HEK293 (cell line): Measurements from ENCODE around the gene IDH3B.

Experiments used
- CTCF ChIA-PET: fragments of 350-600 bp; formaldehyde crosslinking; extraction: SDS; loops from one replicate; lab custom pipeline; 2021; ENCODE audit warnings: antibody characterized with exemption; lab: Yijun Ruan, JAX
- POLR2A ChIA-PET: fragments of 300-600 bp; formaldehyde crosslinking; extraction: SDS; loops from one replicate; lab custom pipeline; 2020; ENCODE audit warnings: antibody characterized with exemption, inconsistent platforms; lab: Yijun Ruan, JAX
- H3K27ac ChIP-seq: fragments of 200-500 bp; sonication (Bioruptor generic); 2 replicates; pipeline ENCODE4 v1.5.1; 2014; ENCODE audit warnings: low read depth, low read length, control low read depth, inconsistent platforms; ENCODE audit errors: extremely low read depth
- H3K36me3 ChIP-seq, 2 experiments: fragments of 200-500 bp in 1 of 2; sonication (Bioruptor generic) in 1 of 2; 1 replicate in 1 of 2; 2 replicates in 1 of 2; pipeline ENCODE4 v1.5.1; 2014 to 2017; ENCODE audit warnings: inconsistent platforms in 2 of 2, low read length in 2 of 2; ENCODE audit not compliant: control insufficient read depth in 2 of 2, insufficient read depth in 1 of 2
- H3K4me1 ChIP-seq: fragments of 200-500 bp; sonication (Bioruptor generic); 2 replicates; pipeline ENCODE4 v1.5.1; 2014; ENCODE audit warnings: mild to moderate bottlenecking, low read length, inconsistent platforms; ENCODE audit not compliant: control insufficient read depth, insufficient read depth
- H3K4me3 ChIP-seq: 2 replicates; pipeline ENCODE4 v1.5.1; 2011; ENCODE audit warnings: low read depth, mild to moderate bottlenecking, control low read depth, low read length, moderate library complexity
- H3K9me3 ChIP-seq: fragments of 200-500 bp; sonication (Bioruptor generic); 2 replicates; pipeline ENCODE4 v1.5.1; 2014; ENCODE audit warnings: low read depth, low read length, inconsistent platforms; ENCODE audit not compliant: control insufficient read depth, insufficient read depth
- EGR2 ChIP-seq: fragments of 450-650 bp; formaldehyde crosslinking; IDR thresholded peaks from 2 replicates; pipeline ENCODE4 v1.5.1; 2016; ENCODE audit warnings: low read depth, missing biosample characterization, missing genetic modification characterization
- GLIS1 ChIP-seq: fragments of 450-650 bp; formaldehyde crosslinking; IDR thresholded peaks from 2 replicates; pipeline ENCODE4 v1.5.1; 2016; ENCODE audit warnings: missing biosample characterization, missing genetic modification characterization
- GLIS2 ChIP-seq: fragments of 450-650 bp; formaldehyde crosslinking; IDR thresholded peaks from 2 replicates; pipeline ENCODE4 v1.5.1; 2016; ENCODE audit warnings: missing biosample characterization, missing genetic modification characterization
- MEIS1 ChIP-seq: sonication (generic); formaldehyde crosslinking; IDR thresholded peaks from 2 replicates; pipeline ENCODE4 v1.8.1; 2022; ENCODE audit warnings: missing genetic modification reagents, mild to moderate bottlenecking, borderline replicate concordance
- SCRT2 ChIP-seq: fragments of 450-650 bp; formaldehyde crosslinking; IDR thresholded peaks from 2 replicates; pipeline ENCODE4 v1.5.1; 2016; ENCODE audit warnings: missing biosample characterization, missing genetic modification characterization
- SP2 ChIP-seq: fragments of 450-650 bp; formaldehyde crosslinking; IDR thresholded peaks from 2 replicates; pipeline ENCODE4 v1.5.1; 2016; ENCODE audit warnings: missing biosample characterization, missing genetic modification characterization
- YY1 ChIP-seq: fragments of 450-650 bp; formaldehyde crosslinking; IDR thresholded peaks from 2 replicates; pipeline ENCODE4 v1.5.1; 2018; ENCODE audit warnings: missing biosample characterization, missing genetic modification characterization
- ZBTB20 ChIP-seq: fragments of 450-650 bp; formaldehyde crosslinking; IDR thresholded peaks from 2 replicates; pipeline ENCODE4 v1.5.1; 2016; ENCODE audit warnings: missing biosample characterization, missing genetic modification characterization
- ZBTB8A ChIP-seq: fragments of 450-650 bp; formaldehyde crosslinking; IDR thresholded peaks from 2 replicates; pipeline ENCODE4 v1.5.1; 2016; ENCODE audit warnings: missing biosample characterization, missing genetic modification characterization
- ZFHX2 ChIP-seq: fragments of 450-650 bp; formaldehyde crosslinking; conservative IDR thresholded peaks from 2 replicates; pipeline ENCODE4 v1.5.1; 2016; ENCODE audit warnings: missing biosample characterization, missing genetic modification characterization
- ZIC2 ChIP-seq: fragments of 450-650 bp; formaldehyde crosslinking; IDR thresholded peaks from 2 replicates; pipeline ENCODE4 v1.5.1; 2016; ENCODE audit warnings: missing biosample characterization, missing genetic modification characterization
- ZNF133 ChIP-seq: fragments of 450-650 bp; formaldehyde crosslinking; IDR thresholded peaks from 2 replicates; pipeline ENCODE4 v1.5.1; 2016; ENCODE audit warnings: missing biosample characterization, missing genetic modification characterization
- ZNF202 ChIP-seq: fragments of 450-650 bp; formaldehyde crosslinking; IDR thresholded peaks from 2 replicates; pipeline ENCODE4 v1.5.1; 2016; ENCODE audit warnings: missing biosample characterization, missing genetic modification characterization, borderline replicate concordance
- ZNF223 ChIP-seq: fragments of 450-650 bp; formaldehyde crosslinking; IDR thresholded peaks from 2 replicates; pipeline ENCODE4 v1.5.1; 2016; ENCODE audit warnings: missing biosample characterization, missing genetic modification characterization
- ZNF416 ChIP-seq: fragments of 450-650 bp; formaldehyde crosslinking; IDR thresholded peaks from 2 replicates; pipeline ENCODE4 v1.5.1; 2016; ENCODE audit warnings: missing biosample characterization, missing genetic modification characterization
- ZNF561 ChIP-seq: fragments of 450-650 bp; IDR thresholded peaks from 2 replicates; pipeline ENCODE4 v1.5.1; 2018; ENCODE audit warnings: missing biosample characterization, missing genetic modification characterization, borderline replicate concordance
- ZNF600 ChIP-seq: fragments of 450-650 bp; formaldehyde crosslinking; IDR thresholded peaks from 2 replicates; pipeline ENCODE4 v1.5.1; 2016; ENCODE audit warnings: missing biosample characterization, missing genetic modification characterization
- ZNF629 ChIP-seq: fragments of 450-650 bp; formaldehyde crosslinking; IDR thresholded peaks from 2 replicates; pipeline ENCODE4 v1.5.1; 2017; ENCODE audit warnings: missing biosample characterization, missing genetic modification characterization
- ZNF776 ChIP-seq: fragments of 450-650 bp; formaldehyde crosslinking; IDR thresholded peaks from 2 replicates; pipeline ENCODE4 v1.5.0; 2017; ENCODE audit warnings: missing biosample characterization, missing genetic modification characterization, borderline replicate concordance
- TF ChIP-seq, protein P1 (sequence below): fragments of 450-650 bp; formaldehyde crosslinking; IDR thresholded peaks from 2 replicates; pipeline ENCODE4 v1.5.1; 2016; ENCODE audit warnings: missing biosample characterization, missing genetic modification characterization
- TF ChIP-seq, protein P2 (sequence below): fragments of 450-650 bp; formaldehyde crosslinking; IDR thresholded peaks from 2 replicates; pipeline ENCODE4 v1.5.1; 2017; ENCODE audit warnings: missing biosample characterization, mild to moderate bottlenecking, missing genetic modification characterization, moderate library complexity
- TF ChIP-seq, protein P3 (sequence below): fragments of 450-650 bp; formaldehyde crosslinking; IDR thresholded peaks from 2 replicates; pipeline ENCODE4 v1.5.1; 2016; ENCODE audit warnings: missing biosample characterization, missing genetic modification characterization
- TF ChIP-seq, protein P4 (sequence below): fragments of 450-650 bp; formaldehyde crosslinking; optimal IDR thresholded peaks from 2 replicates; pipeline ENCODE3; 2016; ENCODE audit warnings: missing biosample characterization, mild to moderate bottlenecking, missing genetic modification characterization
- TF ChIP-seq, protein P5 (sequence below): fragments of 450-650 bp; formaldehyde crosslinking; IDR thresholded peaks from 2 replicates; pipeline ENCODE4 v1.5.1; 2017; ENCODE audit warnings: missing biosample characterization, missing genetic modification characterization

Gene IDH3B

DNA sequence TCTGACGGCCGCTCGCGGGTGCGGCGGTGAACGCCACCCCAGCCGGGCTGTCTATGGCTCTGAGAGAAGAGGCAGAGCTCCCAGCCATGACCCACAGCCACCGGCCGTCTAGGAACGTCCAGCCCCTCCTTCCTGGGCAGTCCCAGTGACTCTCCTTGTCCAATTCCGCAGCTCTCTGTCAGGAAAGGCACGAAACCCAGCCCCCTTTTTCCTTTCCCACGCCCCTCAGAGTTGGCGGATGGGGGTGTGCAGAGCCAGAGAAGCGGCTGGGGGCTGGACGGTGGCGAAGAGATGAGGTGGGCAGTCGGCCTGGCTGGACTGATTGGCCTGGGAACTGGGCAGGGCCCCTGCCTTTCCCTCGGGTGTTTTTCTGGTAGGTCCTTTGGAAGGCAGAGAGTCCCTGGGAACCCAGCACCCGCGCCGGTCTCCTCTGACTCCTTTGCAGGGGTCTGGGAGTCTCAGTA is 30.0 kb upstream of the IDH3B start:
- ChIA-PET POLR2A (interaction anchor here (0.6 to 2.2 kb wide), 3 partner anchors 10 to 42 kb away, joined by 3 to 10 read pairs (median 8); partner anchors contain the start of gene NOP56), CTCF (interaction anchor here (0.8 to 1.9 kb wide), 4 partner anchors 18 to 58 kb away, joined by 3 to 6 read pairs (median 5); no protein-coding TSS in a partner anchor)
- H3K27ac ChIP-seq: no peak overlapping the region
- peaks cover 0 to 4% of the 10 kb centered on the region in 2 experiments; a peak in 1 of 3 replicates for H3K36me3 ChIP-seq
- TF ChIP-seq ZNF629 (tag by site-specific recombination) (no peak), SP2 (peak; percentile 50), ZNF133 (tag by site-specific recombination) (no peak), EGR2 (tag by site-specific recombination) (peak; percentile 13; the same call in 1 of the 2 replicates)
- H3K4me1 ChIP-seq: peaks cover 13% of the 10 kb centered on the region
- no peak overlapping the region for H3K4me3 ChIP-seq
- H3K9me3 ChIP-seq: no peaks in the 10 kb centered on the region

DNA sequence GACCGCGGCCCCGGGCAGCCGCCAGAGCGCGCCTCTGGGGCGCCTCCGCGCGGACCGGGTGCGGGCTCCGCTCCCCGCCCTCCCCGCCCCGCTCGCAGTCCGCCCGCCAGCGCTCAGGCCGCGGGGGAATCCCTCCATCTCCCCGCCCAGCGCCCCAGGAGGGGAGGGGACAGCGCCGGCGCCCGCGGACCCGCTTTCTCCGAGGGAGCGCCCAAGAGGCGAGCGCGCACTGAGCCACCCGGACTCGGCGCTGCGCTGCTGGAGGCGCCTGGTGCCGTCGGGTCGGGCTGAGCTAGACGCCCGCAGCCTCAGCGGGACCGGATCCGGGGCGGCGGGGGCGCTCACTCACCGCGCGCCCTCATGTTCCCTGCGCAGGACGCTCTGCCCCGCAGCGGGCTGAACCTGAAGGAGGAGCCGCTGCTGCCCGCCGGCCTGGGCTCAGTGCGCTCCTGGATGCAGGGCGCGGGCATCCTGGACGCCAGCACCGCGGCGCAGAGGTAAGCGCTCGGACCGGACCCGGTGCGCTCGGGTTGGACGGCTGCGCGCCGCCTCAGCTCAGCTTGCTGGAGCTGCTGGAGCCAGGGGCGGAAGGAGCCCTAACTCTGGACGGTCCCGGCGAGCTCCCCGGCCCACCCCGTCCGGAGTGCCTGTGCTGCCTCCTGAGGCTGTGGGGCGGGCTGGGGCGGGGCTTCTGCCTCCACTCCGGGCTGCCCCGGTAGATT is 29.4 kb upstream of the IDH3B start:
- POLR2A ChIA-PET: interaction anchor here (0.5 to 2.2 kb wide), 4 partner anchors 10 to 41 kb away, joined by 3 to 10 read pairs (median 6); partner anchors contain the start of gene NOP56
- Histone ChIP-seq H3K9me3 (no peaks in the 10 kb centered on the region), H3K36me3 (peaks cover 0 to 4% of the 10 kb centered on the region in 2 experiments; a peak in 1 of 3 replicates), H3K4me3 (peak overlapping the region; percentile 40), H3K4me1 (peaks cover 13% of the 10 kb centered on the region), H3K27ac (peak overlapping the region; percentile 34; the same call in 1 of the 2 replicates)
- CTCF ChIA-PET: interaction anchor here (0.8 to 1.9 kb wide), 2 partner anchors 19 to 48 kb away, joined by 5 read pairs; no protein-coding TSS in a partner anchor
- no peak; the same call in 1 of the 2 replicates for TF ChIP-seq ZNF600
- no peak for TF ChIP-seq ZNF202 (tag by site-specific recombination)
- TF ChIP-seq ZIC2 (tag by site-specific recombination): peak; percentile 65
- TF ChIP-seq, protein P1, sequence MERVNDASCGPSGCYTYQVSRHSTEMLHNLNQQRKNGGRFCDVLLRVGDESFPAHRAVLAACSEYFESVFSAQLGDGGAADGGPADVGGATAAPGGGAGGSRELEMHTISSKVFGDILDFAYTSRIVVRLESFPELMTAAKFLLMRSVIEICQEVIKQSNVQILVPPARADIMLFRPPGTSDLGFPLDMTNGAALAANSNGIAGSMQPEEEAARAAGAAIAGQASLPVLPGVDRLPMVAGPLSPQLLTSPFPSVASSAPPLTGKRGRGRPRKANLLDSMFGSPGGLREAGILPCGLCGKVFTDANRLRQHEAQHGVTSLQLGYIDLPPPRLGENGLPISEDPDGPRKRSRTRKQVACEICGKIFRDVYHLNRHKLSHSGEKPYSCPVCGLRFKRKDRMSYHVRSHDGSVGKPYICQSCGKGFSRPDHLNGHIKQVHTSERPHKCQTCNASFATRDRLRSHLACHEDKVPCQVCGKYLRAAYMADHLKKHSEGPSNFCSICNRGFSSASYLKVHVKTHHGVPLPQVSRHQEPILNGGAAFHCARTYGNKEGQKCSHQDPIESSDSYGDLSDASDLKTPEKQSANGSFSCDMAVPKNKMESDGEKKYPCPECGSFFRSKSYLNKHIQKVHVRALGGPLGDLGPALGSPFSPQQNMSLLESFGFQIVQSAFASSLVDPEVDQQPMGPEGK (tag by site-specific recombination): peak; percentile 16; the same call in 1 of the 2 replicates
- TF ChIP-seq YY1 (tag by site-specific recombination): no peak
- TF ChIP-seq ZNF416 (tag by site-specific recombination): no peak
- peak; percentile 41; the same call in 1 of the 2 replicates for TF ChIP-seq ZBTB20 (tag by site-specific recombination)
- TF ChIP-seq ZBTB8A (tag by site-specific recombination): peak; percentile 95
- TF ChIP-seq, protein P2, sequence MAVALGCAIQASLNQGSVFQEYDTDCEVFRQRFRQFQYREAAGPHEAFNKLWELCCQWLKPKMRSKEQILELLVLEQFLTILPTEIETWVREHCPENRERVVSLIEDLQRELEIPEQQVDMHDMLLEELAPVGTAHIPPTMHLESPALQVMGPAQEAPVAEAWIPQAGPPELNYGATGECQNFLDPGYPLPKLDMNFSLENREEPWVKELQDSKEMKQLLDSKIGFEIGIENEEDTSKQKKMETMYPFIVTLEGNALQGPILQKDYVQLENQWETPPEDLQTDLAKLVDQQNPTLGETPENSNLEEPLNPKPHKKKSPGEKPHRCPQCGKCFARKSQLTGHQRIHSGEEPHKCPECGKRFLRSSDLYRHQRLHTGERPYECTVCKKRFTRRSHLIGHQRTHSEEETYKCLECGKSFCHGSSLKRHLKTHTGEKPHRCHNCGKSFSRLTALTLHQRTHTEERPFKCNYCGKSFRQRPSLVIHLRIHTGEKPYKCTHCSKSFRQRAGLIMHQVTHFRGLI (tag by site-specific recombination): peak; percentile 23; the same call in 1 of the 2 replicates
- TF ChIP-seq ZFHX2 (tag by site-specific recombination): peak; percentile 27
- no peak for TF ChIP-seq SCRT2 (tag by site-specific recombination)
- peak; percentile 57 for TF ChIP-seq GLIS2 (tag by site-specific recombination)
- TF ChIP-seq, protein P3, sequence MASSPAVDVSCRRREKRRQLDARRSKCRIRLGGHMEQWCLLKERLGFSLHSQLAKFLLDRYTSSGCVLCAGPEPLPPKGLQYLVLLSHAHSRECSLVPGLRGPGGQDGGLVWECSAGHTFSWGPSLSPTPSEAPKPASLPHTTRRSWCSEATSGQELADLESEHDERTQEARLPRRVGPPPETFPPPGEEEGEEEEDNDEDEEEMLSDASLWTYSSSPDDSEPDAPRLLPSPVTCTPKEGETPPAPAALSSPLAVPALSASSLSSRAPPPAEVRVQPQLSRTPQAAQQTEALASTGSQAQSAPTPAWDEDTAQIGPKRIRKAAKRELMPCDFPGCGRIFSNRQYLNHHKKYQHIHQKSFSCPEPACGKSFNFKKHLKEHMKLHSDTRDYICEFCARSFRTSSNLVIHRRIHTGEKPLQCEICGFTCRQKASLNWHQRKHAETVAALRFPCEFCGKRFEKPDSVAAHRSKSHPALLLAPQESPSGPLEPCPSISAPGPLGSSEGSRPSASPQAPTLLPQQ (tag by site-specific recombination): no peak
- TF ChIP-seq, protein P4, sequence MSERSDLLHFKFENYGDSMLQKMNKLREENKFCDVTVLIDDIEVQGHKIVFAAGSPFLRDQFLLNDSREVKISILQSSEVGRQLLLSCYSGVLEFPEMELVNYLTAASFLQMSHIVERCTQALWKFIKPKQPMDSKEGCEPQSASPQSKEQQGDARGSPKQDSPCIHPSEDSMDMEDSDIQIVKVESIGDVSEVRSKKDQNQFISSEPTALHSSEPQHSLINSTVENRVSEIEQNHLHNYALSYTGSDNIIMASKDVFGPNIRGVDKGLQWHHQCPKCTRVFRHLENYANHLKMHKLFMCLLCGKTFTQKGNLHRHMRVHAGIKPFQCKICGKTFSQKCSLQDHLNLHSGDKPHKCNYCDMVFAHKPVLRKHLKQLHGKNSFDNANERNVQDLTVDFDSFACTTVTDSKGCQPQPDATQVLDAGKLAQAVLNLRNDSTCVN (tag by site-specific recombination): peak; percentile 80
- TF ChIP-seq ZNF561: no peak
- no peak for TF ChIP-seq ZNF776 (tag by site-specific recombination)
- TF ChIP-seq GLIS1 (tag by site-specific recombination): peak; percentile 84
- TF ChIP-seq, protein P5, sequence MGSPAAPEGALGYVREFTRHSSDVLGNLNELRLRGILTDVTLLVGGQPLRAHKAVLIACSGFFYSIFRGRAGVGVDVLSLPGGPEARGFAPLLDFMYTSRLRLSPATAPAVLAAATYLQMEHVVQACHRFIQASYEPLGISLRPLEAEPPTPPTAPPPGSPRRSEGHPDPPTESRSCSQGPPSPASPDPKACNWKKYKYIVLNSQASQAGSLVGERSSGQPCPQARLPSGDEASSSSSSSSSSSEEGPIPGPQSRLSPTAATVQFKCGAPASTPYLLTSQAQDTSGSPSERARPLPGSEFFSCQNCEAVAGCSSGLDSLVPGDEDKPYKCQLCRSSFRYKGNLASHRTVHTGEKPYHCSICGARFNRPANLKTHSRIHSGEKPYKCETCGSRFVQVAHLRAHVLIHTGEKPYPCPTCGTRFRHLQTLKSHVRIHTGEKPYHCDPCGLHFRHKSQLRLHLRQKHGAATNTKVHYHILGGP: no peak
- TF ChIP-seq MEIS1 (CRISPR knock-in tag): no peak
- TF ChIP-seq ZNF223 (tag by site-specific recombination): no peak
- no peak for TF ChIP-seq ZNF133 (tag by site-specific recombination)
